Measurements from ENCODE around the gene CLEC10A.
"Not testable (repeated sequence)": the region's sequence is repeated elsewhere in the genome, so short reads cannot be mapped to it uniquely, and the experiment has no call there.

CLEC10A gene

GRCh38 chr17:7108560-7108925 lies 28.5 kb upstream of the CLEC10A start:
- no peak for DNase-seq

- DNase-seq = no peak
These were observed 27.9 kb upstream of the CLEC10A start for GRCh38 chr17:7107795-7108559.

GRCh38 chr17:7107012-7107754 lies 27.1 kb upstream of the CLEC10A start:
- DNase-seq = no peak

- no peak for DNase-seq
These were observed 22.4 kb upstream of the CLEC10A start for GRCh38 chr17:7102421-7102820.

GRCh38 chr17:7101531-7101930 lies 21.5 kb upstream of the CLEC10A start:
- no peak for DNase-seq

- DNase-seq = not testable (repeated sequence)
These were observed 20.8 kb upstream of the CLEC10A start for GRCh38 chr17:7100641-7101379.

- DNase-seq = no peak
These were observed 18.9 kb upstream of the CLEC10A start for GRCh38 chr17:7098802-7099459.

- DNase-seq = no peak
These were observed 17.9 kb upstream of the CLEC10A start for GRCh38 chr17:7097940-7098339.

GRCh38 chr17:7095625-7096024 lies 15.6 kb upstream of the CLEC10A start:
- no peak for DNase-seq

- no peak for DNase-seq
These were observed 14.6 kb upstream of the CLEC10A start for GRCh38 chr17:7094652-7095019.

- not testable (repeated sequence) for DNase-seq
These were observed 11.4 kb upstream of the CLEC10A start for GRCh38 chr17:7091311-7092005.

- DNase-seq = not testable (repeated sequence)
These were observed 9.5 kb upstream of the CLEC10A start for GRCh38 chr17:7089570-7089969.

- DNase-seq = not testable (repeated sequence)
These were observed 8.4 kb upstream of the CLEC10A start for GRCh38 chr17:7088442-7088841.

GRCh38 chr17:7084088-7084487 lies 4.0 kb upstream of the CLEC10A start:
- DNase-seq = no peak

GRCh38 chr17:7083592-7083991 lies 3.5 kb upstream of the CLEC10A start:
- peak; percentile 5 for DNase-seq

GRCh38 chr17:7081341-7082062 lies 1.5 kb upstream of the CLEC10A start:
- no peak for DNase-seq

GRCh38 chr17:7080456-7081041 lies 498 bp upstream of the CLEC10A start:
- DNase-seq = no peak

- no peak for DNase-seq
These were observed 1.3 kb downstream of the CLEC10A start for GRCh38 chr17:7078711-7079110.

GRCh38 chr17:7077911-7078546 lies 2.0 kb downstream of the CLEC10A start:
- DNase-seq = no peak

- DNase-seq = no peak
These were observed 5.1 kb downstream of the CLEC10A start for GRCh38 chr17:7074931-7075330.

GRCh38 chr17:7072406-7072805 lies 7.6 kb downstream of the CLEC10A start:
- DNase-seq = no peak
